HEK293 (cell line): ENCODE results near the gene RHOU.
A peak's percentile ranks its signal among the peaks of the same experiment; 100 is the strongest.

Source experiments
- CTCF ChIA-PET: fragments of 350-600 bp; formaldehyde crosslinking; extraction: SDS; loops from one replicate; lab custom pipeline; 2021; ENCODE audit warnings: antibody characterized with exemption; lab: Yijun Ruan, JAX
- POLR2A ChIA-PET: fragments of 300-600 bp; formaldehyde crosslinking; extraction: SDS; loops from one replicate; lab custom pipeline; 2020; ENCODE audit warnings: antibody characterized with exemption, inconsistent platforms; lab: Yijun Ruan, JAX
- H3K27ac ChIP-seq: fragments of 200-500 bp; sonication (Bioruptor generic); 2 replicates; pipeline ENCODE4 v1.5.1; 2014; ENCODE audit warnings: low read depth, low read length, control low read depth, inconsistent platforms; ENCODE audit errors: extremely low read depth
- H3K36me3 ChIP-seq, 2 experiments: fragments of 200-500 bp in 1 of 2; sonication (Bioruptor generic) in 1 of 2; 1 replicate in 1 of 2; 2 replicates in 1 of 2; pipeline ENCODE4 v1.5.1; 2014 to 2017; ENCODE audit warnings: inconsistent platforms in 2 of 2, low read length in 2 of 2; ENCODE audit not compliant: control insufficient read depth in 2 of 2, insufficient read depth in 1 of 2
- H3K4me1 ChIP-seq: fragments of 200-500 bp; sonication (Bioruptor generic); 2 replicates; pipeline ENCODE4 v1.5.1; 2014; ENCODE audit warnings: mild to moderate bottlenecking, low read length, inconsistent platforms; ENCODE audit not compliant: control insufficient read depth, insufficient read depth
- H3K4me3 ChIP-seq: 2 replicates; pipeline ENCODE4 v1.5.1; 2011; ENCODE audit warnings: low read depth, mild to moderate bottlenecking, control low read depth, low read length, moderate library complexity
- H3K9me3 ChIP-seq: fragments of 200-500 bp; sonication (Bioruptor generic); 2 replicates; pipeline ENCODE4 v1.5.1; 2014; ENCODE audit warnings: low read depth, low read length, inconsistent platforms; ENCODE audit not compliant: control insufficient read depth, insufficient read depth
- BCL11A ChIP-seq: fragments of 450-650 bp; formaldehyde crosslinking; IDR thresholded peaks from 2 replicates; pipeline ENCODE4 v1.5.1; 2016; ENCODE audit warnings: low read depth, missing biosample characterization, missing genetic modification characterization
- IKZF3 ChIP-seq: fragments of 450-650 bp; IDR thresholded peaks from 2 replicates; pipeline ENCODE4 v1.5.0; 2018; ENCODE audit warnings: missing biosample characterization, mild to moderate bottlenecking, missing genetic modification characterization, moderate library complexity
- ZBTB48 ChIP-seq: fragments of 450-650 bp; formaldehyde crosslinking; IDR thresholded peaks from 2 replicates; pipeline ENCODE4 v1.5.1; 2016; ENCODE audit warnings: missing biosample characterization, missing genetic modification characterization
- ZFP3 ChIP-seq: fragments of 450-650 bp; formaldehyde crosslinking; IDR thresholded peaks from 2 replicates; pipeline ENCODE4 v1.5.1; 2016; ENCODE audit warnings: low read depth, missing biosample characterization, missing genetic modification characterization
- ZNF132 ChIP-seq: fragments of 450-650 bp; formaldehyde crosslinking; IDR thresholded peaks from 2 replicates; pipeline ENCODE4 v1.5.1; 2017; ENCODE audit warnings: missing biosample characterization, missing genetic modification characterization, borderline replicate concordance
- ZNF184 ChIP-seq: fragments of 450-650 bp; IDR thresholded peaks from 2 replicates; pipeline ENCODE4 v1.5.1; 2018; ENCODE audit warnings: missing biosample characterization, mild to moderate bottlenecking, missing genetic modification characterization
- ZNF311 ChIP-seq: fragments of 450-650 bp; formaldehyde crosslinking; IDR thresholded peaks from 2 replicates; pipeline ENCODE4 v1.5.1; 2017; ENCODE audit warnings: missing biosample characterization, missing genetic modification characterization, borderline replicate concordance
- ZNF600 ChIP-seq: fragments of 450-650 bp; formaldehyde crosslinking; IDR thresholded peaks from 2 replicates; pipeline ENCODE4 v1.5.1; 2016; ENCODE audit warnings: missing biosample characterization, missing genetic modification characterization
- TF ChIP-seq, protein P1 (sequence below): fragments of 450-650 bp; formaldehyde crosslinking; IDR thresholded peaks from 2 replicates; pipeline ENCODE4 v1.5.1; 2016; ENCODE audit warnings: missing biosample characterization, missing genetic modification characterization, borderline replicate concordance
- TF ChIP-seq, protein P2 (sequence below): fragments of 450-650 bp; formaldehyde crosslinking; IDR thresholded peaks from 2 replicates; pipeline ENCODE4 v1.5.1; 2016; ENCODE audit warnings: missing biosample characterization, missing genetic modification characterization
- TF ChIP-seq, protein P3 (sequence below): fragments of 450-650 bp; formaldehyde crosslinking; IDR thresholded peaks from 2 replicates; pipeline ENCODE4 v1.5.1; 2017; ENCODE audit warnings: missing biosample characterization, missing genetic modification characterization
- TF ChIP-seq, protein P4 (sequence below): fragments of 450-650 bp; formaldehyde crosslinking; IDR thresholded peaks from 2 replicates; pipeline ENCODE4 v1.5.1; 2016; ENCODE audit warnings: missing biosample characterization, missing genetic modification characterization
- TF ChIP-seq, protein P5 (sequence below): fragments of 450-650 bp; formaldehyde crosslinking; IDR thresholded peaks from 2 replicates; pipeline ENCODE4 v1.5.1; 2016; ENCODE audit warnings: missing biosample characterization, missing genetic modification characterization

Gene RHOU

DNA sequence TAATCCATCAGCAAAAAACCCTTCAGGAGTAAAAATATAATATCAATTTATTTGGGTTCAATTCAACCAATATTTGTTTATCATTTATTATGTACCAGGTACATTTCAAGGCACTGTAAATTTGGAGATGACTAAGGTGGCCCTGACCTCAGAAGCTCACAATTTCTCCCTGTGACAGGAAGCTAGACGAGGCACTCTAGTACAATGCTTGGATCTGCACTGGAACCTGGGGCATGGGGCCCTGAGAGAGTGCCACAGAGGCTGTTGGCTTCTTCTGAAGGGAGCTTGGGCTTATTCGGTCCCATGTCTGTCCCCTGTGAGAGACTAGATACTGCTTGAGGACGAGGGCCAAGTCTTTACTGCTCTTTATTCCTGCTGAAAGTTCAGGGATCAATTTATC, 31.5 kb downstream of the RHOU start (continued):
- TF ChIP-seq, protein P1, sequence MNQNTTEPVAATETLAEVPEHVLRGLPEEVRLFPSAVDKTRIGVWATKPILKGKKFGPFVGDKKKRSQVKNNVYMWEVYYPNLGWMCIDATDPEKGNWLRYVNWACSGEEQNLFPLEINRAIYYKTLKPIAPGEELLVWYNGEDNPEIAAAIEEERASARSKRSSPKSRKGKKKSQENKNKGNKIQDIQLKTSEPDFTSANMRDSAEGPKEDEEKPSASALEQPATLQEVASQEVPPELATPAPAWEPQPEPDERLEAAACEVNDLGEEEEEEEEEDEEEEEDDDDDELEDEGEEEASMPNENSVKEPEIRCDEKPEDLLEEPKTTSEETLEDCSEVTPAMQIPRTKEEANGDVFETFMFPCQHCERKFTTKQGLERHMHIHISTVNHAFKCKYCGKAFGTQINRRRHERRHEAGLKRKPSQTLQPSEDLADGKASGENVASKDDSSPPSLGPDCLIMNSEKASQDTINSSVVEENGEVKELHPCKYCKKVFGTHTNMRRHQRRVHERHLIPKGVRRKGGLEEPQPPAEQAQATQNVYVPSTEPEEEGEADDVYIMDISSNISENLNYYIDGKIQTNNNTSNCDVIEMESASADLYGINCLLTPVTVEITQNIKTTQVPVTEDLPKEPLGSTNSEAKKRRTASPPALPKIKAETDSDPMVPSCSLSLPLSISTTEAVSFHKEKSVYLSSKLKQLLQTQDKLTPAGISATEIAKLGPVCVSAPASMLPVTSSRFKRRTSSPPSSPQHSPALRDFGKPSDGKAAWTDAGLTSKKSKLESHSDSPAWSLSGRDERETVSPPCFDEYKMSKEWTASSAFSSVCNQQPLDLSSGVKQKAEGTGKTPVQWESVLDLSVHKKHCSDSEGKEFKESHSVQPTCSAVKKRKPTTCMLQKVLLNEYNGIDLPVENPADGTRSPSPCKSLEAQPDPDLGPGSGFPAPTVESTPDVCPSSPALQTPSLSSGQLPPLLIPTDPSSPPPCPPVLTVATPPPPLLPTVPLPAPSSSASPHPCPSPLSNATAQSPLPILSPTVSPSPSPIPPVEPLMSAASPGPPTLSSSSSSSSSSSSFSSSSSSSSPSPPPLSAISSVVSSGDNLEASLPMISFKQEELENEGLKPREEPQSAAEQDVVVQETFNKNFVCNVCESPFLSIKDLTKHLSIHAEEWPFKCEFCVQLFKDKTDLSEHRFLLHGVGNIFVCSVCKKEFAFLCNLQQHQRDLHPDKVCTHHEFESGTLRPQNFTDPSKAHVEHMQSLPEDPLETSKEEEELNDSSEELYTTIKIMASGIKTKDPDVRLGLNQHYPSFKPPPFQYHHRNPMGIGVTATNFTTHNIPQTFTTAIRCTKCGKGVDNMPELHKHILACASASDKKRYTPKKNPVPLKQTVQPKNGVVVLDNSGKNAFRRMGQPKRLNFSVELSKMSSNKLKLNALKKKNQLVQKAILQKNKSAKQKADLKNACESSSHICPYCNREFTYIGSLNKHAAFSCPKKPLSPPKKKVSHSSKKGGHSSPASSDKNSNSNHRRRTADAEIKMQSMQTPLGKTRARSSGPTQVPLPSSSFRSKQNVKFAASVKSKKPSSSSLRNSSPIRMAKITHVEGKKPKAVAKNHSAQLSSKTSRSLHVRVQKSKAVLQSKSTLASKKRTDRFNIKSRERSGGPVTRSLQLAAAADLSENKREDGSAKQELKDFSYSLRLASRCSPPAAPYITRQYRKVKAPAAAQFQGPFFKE = no peak
- TF ChIP-seq ZNF132 (no peak), ZNF184 (tag by site-specific recombination) (no peak), ZBTB48 (tag by site-specific recombination) (no peak), ZNF311 (tag by site-specific recombination) (no peak), ZFP3 (tag by site-specific recombination) (no peak)
- TF ChIP-seq, protein P2, sequence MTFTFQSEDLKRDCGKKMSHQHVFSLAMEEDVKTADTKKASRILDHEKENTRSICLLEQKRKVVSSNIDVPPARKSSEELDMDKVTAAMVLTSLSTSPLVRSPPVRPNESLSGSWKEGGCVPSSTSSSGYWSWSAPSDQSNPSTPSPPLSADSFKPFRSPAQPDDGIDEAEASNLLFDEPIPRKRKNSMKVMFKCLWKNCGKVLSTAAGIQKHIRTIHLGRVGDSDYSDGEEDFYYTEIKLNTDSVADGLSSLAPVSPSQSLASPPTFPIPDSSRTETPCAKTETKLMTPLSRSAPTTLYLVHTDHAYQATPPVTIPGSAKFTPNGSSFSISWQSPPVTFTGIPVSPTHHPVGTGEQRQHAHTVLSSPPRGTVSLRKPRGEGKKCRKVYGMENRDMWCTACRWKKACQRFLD (tag by site-specific recombination) = no peak
- TF ChIP-seq, protein P3, sequence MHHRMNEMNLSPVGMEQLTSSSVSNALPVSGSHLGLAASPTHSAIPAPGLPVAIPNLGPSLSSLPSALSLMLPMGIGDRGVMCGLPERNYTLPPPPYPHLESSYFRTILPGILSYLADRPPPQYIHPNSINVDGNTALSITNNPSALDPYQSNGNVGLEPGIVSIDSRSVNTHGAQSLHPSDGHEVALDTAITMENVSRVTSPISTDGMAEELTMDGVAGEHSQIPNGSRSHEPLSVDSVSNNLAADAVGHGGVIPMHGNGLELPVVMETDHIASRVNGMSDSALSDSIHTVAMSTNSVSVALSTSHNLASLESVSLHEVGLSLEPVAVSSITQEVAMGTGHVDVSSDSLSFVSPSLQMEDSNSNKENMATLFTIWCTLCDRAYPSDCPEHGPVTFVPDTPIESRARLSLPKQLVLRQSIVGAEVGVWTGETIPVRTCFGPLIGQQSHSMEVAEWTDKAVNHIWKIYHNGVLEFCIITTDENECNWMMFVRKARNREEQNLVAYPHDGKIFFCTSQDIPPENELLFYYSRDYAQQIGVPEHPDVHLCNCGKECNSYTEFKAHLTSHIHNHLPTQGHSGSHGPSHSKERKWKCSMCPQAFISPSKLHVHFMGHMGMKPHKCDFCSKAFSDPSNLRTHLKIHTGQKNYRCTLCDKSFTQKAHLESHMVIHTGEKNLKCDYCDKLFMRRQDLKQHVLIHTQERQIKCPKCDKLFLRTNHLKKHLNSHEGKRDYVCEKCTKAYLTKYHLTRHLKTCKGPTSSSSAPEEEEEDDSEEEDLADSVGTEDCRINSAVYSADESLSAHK (tag by site-specific recombination) = no peak
- TF ChIP-seq, protein P4, sequence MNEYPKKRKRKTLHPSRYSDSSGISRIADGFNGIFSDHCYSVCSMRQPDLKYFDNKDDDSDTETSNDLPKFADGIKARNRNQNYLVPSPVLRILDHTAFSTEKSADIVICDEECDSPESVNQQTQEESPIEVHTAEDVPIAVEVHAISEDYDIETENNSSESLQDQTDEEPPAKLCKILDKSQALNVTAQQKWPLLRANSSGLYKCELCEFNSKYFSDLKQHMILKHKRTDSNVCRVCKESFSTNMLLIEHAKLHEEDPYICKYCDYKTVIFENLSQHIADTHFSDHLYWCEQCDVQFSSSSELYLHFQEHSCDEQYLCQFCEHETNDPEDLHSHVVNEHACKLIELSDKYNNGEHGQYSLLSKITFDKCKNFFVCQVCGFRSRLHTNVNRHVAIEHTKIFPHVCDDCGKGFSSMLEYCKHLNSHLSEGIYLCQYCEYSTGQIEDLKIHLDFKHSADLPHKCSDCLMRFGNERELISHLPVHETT (tag by site-specific recombination) = no peak

DNA sequence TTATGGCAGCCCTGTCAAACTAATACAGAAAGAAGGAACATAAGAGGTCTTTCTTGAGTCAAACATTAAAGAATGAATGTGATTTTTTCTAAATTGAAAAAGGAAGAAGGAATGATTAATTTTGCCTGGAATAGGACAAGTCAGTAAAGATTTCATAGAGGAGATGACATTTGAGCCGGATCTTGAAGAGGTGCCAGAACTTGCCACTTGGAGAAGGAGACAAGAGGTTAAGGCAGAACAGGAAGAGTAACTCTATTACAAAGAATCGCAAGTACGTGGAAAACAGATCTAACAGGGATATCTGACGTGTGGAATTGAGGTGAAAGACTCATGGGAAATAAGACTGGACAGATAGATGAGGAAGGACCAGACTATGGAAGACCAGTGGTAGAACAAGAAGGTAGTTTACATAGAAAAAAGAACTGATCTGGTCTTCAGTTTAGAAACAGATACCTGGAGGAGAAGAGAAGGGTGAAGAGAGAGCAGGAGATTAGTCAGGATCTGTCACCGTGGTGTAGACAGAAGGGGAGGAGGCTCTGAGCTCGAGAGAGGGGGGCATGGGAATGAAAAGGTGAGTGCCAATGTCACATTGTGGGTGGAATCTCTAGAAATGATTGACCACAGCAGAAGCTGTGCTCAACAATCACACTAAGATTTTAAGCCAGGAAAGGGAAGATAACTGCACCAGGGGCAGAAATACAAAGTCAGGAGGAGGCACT, 32.5 kb downstream of the RHOU start:
- no peak overlapping the region for H3K27ac ChIP-seq

More for the DNA sequence above, 32.5 kb downstream of the RHOU start:
- Histone ChIP-seq H3K36me3 (no peaks in the 10 kb centered on the region), H3K9me3 (no peaks in the 10 kb centered on the region), H3K4me1 (peaks cover 28% of the 10 kb centered on the region)
- 0 out of 2 replicates have a peak, but pooled peaks have one; percentile 6 for TF ChIP-seq BCL11A (tag by site-specific recombination)
- TF ChIP-seq ZNF600 (tag by site-specific recombination) = 0 out of 2 replicates have a peak, but pooled peaks have one; percentile 10
- TF ChIP-seq IKZF3 = no peak
- TF ChIP-seq, protein P5, sequence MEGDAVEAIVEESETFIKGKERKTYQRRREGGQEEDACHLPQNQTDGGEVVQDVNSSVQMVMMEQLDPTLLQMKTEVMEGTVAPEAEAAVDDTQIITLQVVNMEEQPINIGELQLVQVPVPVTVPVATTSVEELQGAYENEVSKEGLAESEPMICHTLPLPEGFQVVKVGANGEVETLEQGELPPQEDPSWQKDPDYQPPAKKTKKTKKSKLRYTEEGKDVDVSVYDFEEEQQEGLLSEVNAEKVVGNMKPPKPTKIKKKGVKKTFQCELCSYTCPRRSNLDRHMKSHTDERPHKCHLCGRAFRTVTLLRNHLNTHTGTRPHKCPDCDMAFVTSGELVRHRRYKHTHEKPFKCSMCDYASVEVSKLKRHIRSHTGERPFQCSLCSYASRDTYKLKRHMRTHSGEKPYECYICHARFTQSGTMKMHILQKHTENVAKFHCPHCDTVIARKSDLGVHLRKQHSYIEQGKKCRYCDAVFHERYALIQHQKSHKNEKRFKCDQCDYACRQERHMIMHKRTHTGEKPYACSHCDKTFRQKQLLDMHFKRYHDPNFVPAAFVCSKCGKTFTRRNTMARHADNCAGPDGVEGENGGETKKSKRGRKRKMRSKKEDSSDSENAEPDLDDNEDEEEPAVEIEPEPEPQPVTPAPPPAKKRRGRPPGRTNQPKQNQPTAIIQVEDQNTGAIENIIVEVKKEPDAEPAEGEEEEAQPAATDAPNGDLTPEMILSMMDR = no peak
- TF ChIP-seq, all 188 proteins: peak for 2
- POLR2A ChIA-PET = no interaction called here
- CTCF ChIA-PET = no interaction called here
- no peak overlapping the region for H3K4me3 ChIP-seq
